NCI-H1417 (cell line): ENCODE results near the gene SACS.
"Not testable (repeated sequence)": the region's sequence is repeated elsewhere in the genome, so short reads cannot be mapped to it uniquely, and the experiment has no call there.

ENCODE experiments used
- DNase-seq, 3 experiments: peaks; one replicate each; lab custom pipeline; 2025; lab: John Stamatoyannopoulos, UW

SACS gene

GRCh38 chr13:23411706-23412105, 21.8 kb downstream of the SACS start:
- peak in 1 of 3 experiments; percentile 71 for DNase-seq

GRCh38 chr13:23411220-23411619, 22.3 kb downstream of the SACS start:
- peak in 1 of 3 experiments; percentile 37 for DNase-seq

- DNase-seq = no peak
Measured at GRCh38 chr13:23408026-23408425, 25.5 kb downstream of the SACS start.

GRCh38 chr13:23401156-23401555, 32.3 kb downstream of the SACS start:
- not testable (repeated sequence) for DNase-seq

GRCh38 chr13:23399347-23399746, 34.2 kb downstream of the SACS start:
- DNase-seq = no peak

- DNase-seq = no peak
Measured at GRCh38 chr13:23394821-23395220, 38.7 kb downstream of the SACS start.

GRCh38 chr13:23392925-23393645, 40.4 kb downstream of the SACS start:
- DNase-seq = no peak

GRCh38 chr13:23392313-23392712, 41.2 kb downstream of the SACS start:
- DNase-seq = no peak

- no peak for DNase-seq
Measured at GRCh38 chr13:23391752-23392151, 41.8 kb downstream of the SACS start.

GRCh38 chr13:23386533-23386932, 47.0 kb downstream of the SACS start:
- DNase-seq = no peak

- DNase-seq = no peak
Measured at GRCh38 chr13:23385931-23386330, 47.6 kb downstream of the SACS start.

GRCh38 chr13:23384111-23384510, 49.4 kb downstream of the SACS start:
- DNase-seq = no peak

GRCh38 chr13:23383151-23383550, 50.4 kb downstream of the SACS start:
- DNase-seq = no peak

- peak in 1 of 3 experiments; percentile 15 for DNase-seq
Measured at GRCh38 chr13:23381866-23382265, 51.6 kb downstream of the SACS start.

GRCh38 chr13:23380534-23380933, 53.0 kb downstream of the SACS start:
- no peak for DNase-seq

- DNase-seq = no peak
Measured at GRCh38 chr13:23377983-23378632, 55.4 kb downstream of the SACS start.

GRCh38 chr13:23377579-23377978, 55.9 kb downstream of the SACS start:
- no peak for DNase-seq

GRCh38 chr13:23375001-23375971, 58.2 kb downstream of the SACS start:
- DNase-seq = peak; percentile 83 to 89 (median 84)

- no peak for DNase-seq
Measured at GRCh38 chr13:23372264-23372906, 61.1 kb downstream of the SACS start.

GRCh38 chr13:23367907-23368306, 65.6 kb downstream of the SACS start:
- no peak for DNase-seq

- no peak for DNase-seq
Measured at GRCh38 chr13:23365652-23366051, 67.8 kb downstream of the SACS start.

- no peak for DNase-seq
Measured at GRCh38 chr13:23359882-23360281, 73.6 kb downstream of the SACS start.
